GM23338 (cell line): Measurements from ENCODE around the gene PIAS1. TPM values are rescaled to one million over a fixed set of nuclear protein-coding genes. Genes with fewer than 3 reads are reported as not detected.

Experiments used
- ATAC-seq: fragments of 200-7000 bp; cut with Tn5 transposase; 3 replicates; pipeline ENCODE4 v1.9.1; 2020
- DNase-seq: peaks from one replicate; pipeline ENCODE4 v3.0.0-alpha.2; 2015; ENCODE audit warnings: low spot score
- H2AFZ ChIP-seq: fragments of 200-600 bp; sonication (generic); 2 replicates; pipeline ENCODE4 v1.8.0; 2016; ENCODE audit warnings: antibody characterized with exemption, mild to moderate bottlenecking, moderate library complexity
- H3F3A ChIP-seq: fragments of 200-600 bp; sonication (generic); replicated peaks from 2 replicates; pipeline ENCODE4 v1.8.0; 2017; ENCODE audit warnings: antibody characterized with exemption, mixed run types, low read depth
- H3K27ac ChIP-seq: fragments of 200-600 bp; sonication (generic); 2 replicates; pipeline ENCODE4 v1.6.1; 2016; ENCODE audit warnings: low read depth
- H3K27me3 ChIP-seq: fragments of 200-600 bp; sonication (generic); 2 replicates; pipeline ENCODE4 v1.8.0; 2016; ENCODE audit warnings: mild to moderate bottlenecking, mixed run types, moderate library complexity; ENCODE audit not compliant: insufficient read depth
- H3K36me3 ChIP-seq: fragments of 200-600 bp; sonication (generic); 2 replicates; pipeline ENCODE4 v1.8.0; 2016; ENCODE audit warnings: mild to moderate bottlenecking; ENCODE audit not compliant: insufficient read depth
- H3K4me1 ChIP-seq: fragments of 200-600 bp; sonication (generic); 2 replicates; pipeline ENCODE4 v1.8.0; 2016; ENCODE audit warnings: mild to moderate bottlenecking, moderate library complexity; ENCODE audit not compliant: insufficient read depth
- H3K4me2 ChIP-seq: fragments of 200-600 bp; sonication (generic); 2 replicates; pipeline ENCODE4 v1.7.1; 2017; ENCODE audit warnings: mixed run types
- H3K4me3 ChIP-seq: fragments of 200-600 bp; sonication (generic); 2 replicates; pipeline ENCODE4 v1.6.1; 2016; ENCODE audit warnings: mixed run types
- H3K79me2 ChIP-seq: fragments of 200-600 bp; sonication (generic); replicated peaks from 2 replicates; pipeline ENCODE4 v1.8.0; 2017; ENCODE audit warnings: mild to moderate bottlenecking; ENCODE audit not compliant: insufficient read depth
- H3K9me2 ChIP-seq: fragments of 200-600 bp; sonication (generic); 2 replicates; pipeline ENCODE4 v1.8.0; 2017; ENCODE audit not compliant: insufficient read depth
- H4K20me1 ChIP-seq: fragments of 200-600 bp; sonication (generic); replicated peaks from 2 replicates; pipeline ENCODE4 v1.8.0; 2017; ENCODE audit warnings: mild to moderate bottlenecking; ENCODE audit not compliant: insufficient read depth
- H3K27ac Mint-ChIP-seq: 2 replicates; pipeline ENCODE4 v1.8.0; 2020; ENCODE audit warnings: inconsistent platforms, mild to moderate bottlenecking, moderate library complexity, mixed read lengths
- H3K27me3 Mint-ChIP-seq: 3 replicates; pipeline ENCODE4 v1.8.0; 2022; ENCODE audit warnings: low read depth, mild to moderate bottlenecking, moderate library complexity, mixed read lengths, inconsistent platforms; ENCODE audit not compliant: insufficient read depth, poor library complexity
- H3K36me3 Mint-ChIP-seq: 3 replicates; pipeline ENCODE4 v1.8.0; 2021; ENCODE audit warnings: low read depth, mild to moderate bottlenecking, inconsistent platforms, moderate library complexity, mixed read lengths
- H3K4me1 Mint-ChIP-seq: 3 replicates; pipeline ENCODE4 v1.8.0; 2020; ENCODE audit warnings: mild to moderate bottlenecking, inconsistent platforms, mixed read lengths
- H3K4me3 Mint-ChIP-seq: 3 replicates; pipeline ENCODE4 v1.8.0; 2021; ENCODE audit warnings: moderate library complexity, mild to moderate bottlenecking, inconsistent platforms, mixed read lengths
- H3K9me3 Mint-ChIP-seq: 3 replicates; pipeline ENCODE4 v1.8.0; 2020; ENCODE audit warnings: moderate library complexity, mild to moderate bottlenecking, inconsistent platforms, mixed read lengths
- CREB1 ChIP-seq: fragments of 250-450 bp; sonication (Bioruptor Pico); IDR thresholded peaks from 2 replicates; pipeline ENCODE4 v1.5.0; 2020; ENCODE audit warnings: low read depth, mild to moderate bottlenecking, moderate library complexity
- EZH2phosphoT487 ChIP-seq: fragments of 200-600 bp; sonication (generic); IDR thresholded peaks from one replicate; pipeline ENCODE4 v1.8.1; 2018; ENCODE audit warnings: antibody characterized with exemption; ENCODE audit not compliant: unreplicated experiment
- JUNB ChIP-seq: IDR thresholded peaks from one replicate; pipeline ENCODE4 v1.6.1; 2016; ENCODE audit warnings: antibody characterized with exemption; ENCODE audit not compliant: unreplicated experiment
- NANOG ChIP-seq: IDR thresholded peaks from 2 replicates; pipeline ENCODE4 v1.6.1; 2016; ENCODE audit warnings: antibody characterized with exemption, borderline replicate concordance
- ZNF114 ChIP-seq: fragments of 250-450 bp; sonication (Bioruptor Pico); IDR thresholded peaks from 2 replicates; pipeline ENCODE4 v1.5.0; 2020; ENCODE audit warnings: mild to moderate bottlenecking, moderate library complexity
- ZNF331 ChIP-seq: fragments of 250-450 bp; sonication (Bioruptor Pico); IDR thresholded peaks from 2 replicates; pipeline ENCODE4 v1.5.0; 2020; ENCODE audit warnings: low read depth, mild to moderate bottlenecking, moderate library complexity
- polyA plus RNA-seq: library from polyadenylated mRNA; unstranded; fragments of >200 nt; fragmentation: Nextera tagmentation; extraction: Ambion mirVana; gene quantifications from 2 replicates; pipeline ENCODE4 v1.2.1, GENCODE V29; 2016
- total RNA-seq: library from RNA; depleted of rRNA; stranded (reverse); fragments of >200 nt; shearing (Covaris generic); gene quantifications from 2 replicates; pipeline ENCODE4 v1.2.3, GENCODE V29; 2014
- TF ChIP-seq, protein P1 (sequence below): fragments of 250-450 bp; sonication (Bioruptor Pico); IDR thresholded peaks from 2 replicates; pipeline ENCODE4 v1.5.0; 2020; ENCODE audit warnings: mild to moderate bottlenecking, moderate library complexity
- TF ChIP-seq, protein P2 (sequence below): IDR thresholded peaks from one replicate; pipeline ENCODE4 v1.6.1; 2018; ENCODE audit warnings: antibody characterized with exemption; ENCODE audit not compliant: unreplicated experiment
- TF ChIP-seq, protein P3 (sequence below): IDR thresholded peaks from 2 replicates; pipeline ENCODE4 v1.6.1; 2016; ENCODE audit warnings: antibody characterized with exemption

PIAS1 gene
- total and polyA plus RNA-seq, 2 experiments from 2014 or later: 30.7 to 32.1 TPM

DNA sequence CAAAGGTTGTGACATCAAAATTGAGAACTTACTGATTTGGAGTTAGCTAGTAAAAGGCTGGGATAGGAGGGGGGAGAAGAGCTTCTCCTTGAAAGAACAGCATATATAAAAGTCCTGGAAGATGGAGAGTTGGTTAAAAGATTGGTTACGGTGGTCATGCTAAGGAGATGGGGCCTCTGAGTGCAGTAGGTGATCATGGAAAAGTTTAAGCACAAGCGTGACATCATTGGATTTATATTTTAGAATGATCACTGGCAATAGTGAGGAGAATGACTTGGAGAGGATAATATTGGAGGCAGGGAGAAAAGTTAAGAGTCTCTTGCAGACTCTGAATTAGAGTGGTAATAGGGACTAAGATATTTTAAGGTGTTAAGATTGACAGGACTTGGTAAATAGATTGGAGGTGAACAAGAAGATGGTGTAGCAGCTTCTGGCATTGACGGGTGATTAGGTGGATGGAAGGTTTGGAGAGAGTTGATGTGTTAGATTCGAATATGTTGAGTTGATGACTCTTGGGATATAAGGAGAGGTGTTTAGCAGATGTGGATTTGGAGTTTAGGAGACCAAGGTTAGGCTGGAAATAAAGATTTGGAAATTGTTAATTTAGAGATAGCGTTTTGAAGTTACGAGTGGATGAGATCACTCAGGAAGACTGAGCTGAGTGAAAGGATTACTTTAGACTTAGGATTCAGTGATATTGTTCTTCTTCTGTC lies 19.6 kb downstream of the PIAS1 start:
- Histone ChIP-seq H3K27ac (no peak overlapping the region), H3K36me3 (no peaks in the 10 kb centered on the region), H3K79me2 (peaks cover 99% of the 10 kb centered on the region), H3K9me2 (no peaks in the 10 kb centered on the region), H4K20me1 (peaks cover 45% of the 10 kb centered on the region), H3F3A (no peaks in the 10 kb centered on the region), H3K4me1 (peaks cover 19% of the 10 kb centered on the region), H3K4me3 (no peak overlapping the region), H2AFZ (no peak overlapping the region), H3K27me3 (no peaks in the 10 kb centered on the region), H3K4me2 (no peak overlapping the region)
- no peak for TF ChIP-seq ZNF331 (CRISPR knock-in tag)
- TF ChIP-seq NANOG: no peak
- no peak for TF ChIP-seq CREB1
- TF ChIP-seq, protein P1, sequence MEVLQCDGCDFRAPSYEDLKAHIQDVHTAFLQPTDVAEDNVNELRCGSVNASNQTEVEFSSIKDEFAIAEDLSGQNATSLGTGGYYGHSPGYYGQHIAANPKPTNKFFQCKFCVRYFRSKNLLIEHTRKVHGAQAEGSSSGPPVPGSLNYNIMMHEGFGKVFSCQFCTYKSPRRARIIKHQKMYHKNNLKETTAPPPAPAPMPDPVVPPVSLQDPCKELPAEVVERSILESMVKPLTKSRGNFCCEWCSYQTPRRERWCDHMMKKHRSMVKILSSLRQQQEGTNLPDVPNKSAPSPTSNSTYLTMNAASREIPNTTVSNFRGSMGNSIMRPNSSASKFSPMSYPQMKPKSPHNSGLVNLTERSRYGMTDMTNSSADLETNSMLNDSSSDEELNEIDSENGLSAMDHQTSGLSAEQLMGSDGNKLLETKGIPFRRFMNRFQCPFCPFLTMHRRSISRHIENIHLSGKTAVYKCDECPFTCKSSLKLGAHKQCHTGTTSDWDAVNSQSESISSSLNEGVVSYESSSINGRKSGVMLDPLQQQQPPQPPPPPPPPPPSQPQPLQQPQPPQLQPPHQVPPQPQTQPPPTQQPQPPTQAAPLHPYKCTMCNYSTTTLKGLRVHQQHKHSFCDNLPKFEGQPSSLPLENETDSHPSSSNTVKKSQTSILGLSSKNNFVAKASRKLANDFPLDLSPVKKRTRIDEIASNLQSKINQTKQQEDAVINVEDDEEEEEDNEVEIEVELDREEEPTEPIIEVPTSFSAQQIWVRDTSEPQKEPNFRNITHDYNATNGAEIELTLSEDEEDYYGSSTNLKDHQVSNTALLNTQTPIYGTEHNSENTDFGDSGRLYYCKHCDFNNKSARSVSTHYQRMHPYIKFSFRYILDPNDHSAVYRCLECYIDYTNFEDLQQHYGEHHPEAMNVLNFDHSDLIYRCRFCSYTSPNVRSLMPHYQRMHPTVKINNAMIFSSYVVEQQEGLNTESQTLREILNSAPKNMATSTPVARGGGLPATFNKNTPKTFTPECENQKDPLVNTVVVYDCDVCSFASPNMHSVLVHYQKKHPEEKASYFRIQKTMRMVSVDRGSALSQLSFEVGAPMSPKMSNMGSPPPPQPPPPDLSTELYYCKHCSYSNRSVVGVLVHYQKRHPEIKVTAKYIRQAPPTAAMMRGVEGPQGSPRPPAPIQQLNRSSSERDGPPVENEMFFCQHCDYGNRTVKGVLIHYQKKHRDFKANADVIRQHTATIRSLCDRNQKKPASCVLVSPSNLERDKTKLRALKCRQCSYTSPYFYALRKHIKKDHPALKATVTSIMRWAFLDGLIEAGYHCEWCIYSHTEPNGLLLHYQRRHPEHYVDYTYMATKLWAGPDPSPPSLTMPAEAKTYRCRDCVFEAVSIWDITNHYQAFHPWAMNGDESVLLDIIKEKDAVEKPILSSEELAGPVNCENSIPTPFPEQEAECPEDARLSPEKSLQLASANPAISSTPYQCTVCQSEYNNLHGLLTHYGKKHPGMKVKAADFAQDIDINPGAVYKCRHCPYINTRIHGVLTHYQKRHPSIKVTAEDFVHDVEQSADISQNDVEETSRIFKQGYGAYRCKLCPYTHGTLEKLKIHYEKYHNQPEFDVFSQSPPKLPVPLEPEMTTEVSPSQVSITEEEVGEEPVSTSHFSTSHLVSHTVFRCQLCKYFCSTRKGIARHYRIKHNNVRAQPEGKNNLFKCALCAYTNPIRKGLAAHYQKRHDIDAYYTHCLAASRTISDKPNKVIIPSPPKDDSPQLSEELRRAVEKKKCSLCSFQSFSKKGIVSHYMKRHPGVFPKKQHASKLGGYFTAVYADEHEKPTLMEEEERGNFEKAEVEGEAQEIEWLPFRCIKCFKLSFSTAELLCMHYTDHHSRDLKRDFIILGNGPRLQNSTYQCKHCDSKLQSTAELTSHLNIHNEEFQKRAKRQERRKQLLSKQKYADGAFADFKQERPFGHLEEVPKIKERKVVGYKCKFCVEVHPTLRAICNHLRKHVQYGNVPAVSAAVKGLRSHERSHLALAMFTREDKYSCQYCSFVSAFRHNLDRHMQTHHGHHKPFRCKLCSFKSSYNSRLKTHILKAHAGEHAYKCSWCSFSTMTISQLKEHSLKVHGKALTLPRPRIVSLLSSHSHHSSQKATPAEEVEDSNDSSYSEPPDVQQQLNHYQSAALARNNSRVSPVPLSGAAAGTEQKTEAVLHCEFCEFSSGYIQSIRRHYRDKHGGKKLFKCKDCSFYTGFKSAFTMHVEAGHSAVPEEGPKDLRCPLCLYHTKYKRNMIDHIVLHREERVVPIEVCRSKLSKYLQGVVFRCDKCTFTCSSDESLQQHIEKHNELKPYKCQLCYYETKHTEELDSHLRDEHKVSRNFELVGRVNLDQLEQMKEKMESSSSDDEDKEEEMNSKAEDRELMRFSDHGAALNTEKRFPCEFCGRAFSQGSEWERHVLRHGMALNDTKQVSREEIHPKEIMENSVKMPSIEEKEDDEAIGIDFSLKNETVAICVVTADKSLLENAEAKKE: no peak
- no peak for TF ChIP-seq EZH2phosphoT487
- TF ChIP-seq JUNB: no peak
- TF ChIP-seq ZNF114 (CRISPR knock-in tag): no peak
- TF ChIP-seq, protein P2, sequence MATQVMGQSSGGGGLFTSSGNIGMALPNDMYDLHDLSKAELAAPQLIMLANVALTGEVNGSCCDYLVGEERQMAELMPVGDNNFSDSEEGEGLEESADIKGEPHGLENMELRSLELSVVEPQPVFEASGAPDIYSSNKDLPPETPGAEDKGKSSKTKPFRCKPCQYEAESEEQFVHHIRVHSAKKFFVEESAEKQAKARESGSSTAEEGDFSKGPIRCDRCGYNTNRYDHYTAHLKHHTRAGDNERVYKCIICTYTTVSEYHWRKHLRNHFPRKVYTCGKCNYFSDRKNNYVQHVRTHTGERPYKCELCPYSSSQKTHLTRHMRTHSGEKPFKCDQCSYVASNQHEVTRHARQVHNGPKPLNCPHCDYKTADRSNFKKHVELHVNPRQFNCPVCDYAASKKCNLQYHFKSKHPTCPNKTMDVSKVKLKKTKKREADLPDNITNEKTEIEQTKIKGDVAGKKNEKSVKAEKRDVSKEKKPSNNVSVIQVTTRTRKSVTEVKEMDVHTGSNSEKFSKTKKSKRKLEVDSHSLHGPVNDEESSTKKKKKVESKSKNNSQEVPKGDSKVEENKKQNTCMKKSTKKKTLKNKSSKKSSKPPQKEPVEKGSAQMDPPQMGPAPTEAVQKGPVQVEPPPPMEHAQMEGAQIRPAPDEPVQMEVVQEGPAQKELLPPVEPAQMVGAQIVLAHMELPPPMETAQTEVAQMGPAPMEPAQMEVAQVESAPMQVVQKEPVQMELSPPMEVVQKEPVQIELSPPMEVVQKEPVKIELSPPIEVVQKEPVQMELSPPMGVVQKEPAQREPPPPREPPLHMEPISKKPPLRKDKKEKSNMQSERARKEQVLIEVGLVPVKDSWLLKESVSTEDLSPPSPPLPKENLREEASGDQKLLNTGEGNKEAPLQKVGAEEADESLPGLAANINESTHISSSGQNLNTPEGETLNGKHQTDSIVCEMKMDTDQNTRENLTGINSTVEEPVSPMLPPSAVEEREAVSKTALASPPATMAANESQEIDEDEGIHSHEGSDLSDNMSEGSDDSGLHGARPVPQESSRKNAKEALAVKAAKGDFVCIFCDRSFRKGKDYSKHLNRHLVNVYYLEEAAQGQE: no peak
- TF ChIP-seq, protein P3, sequence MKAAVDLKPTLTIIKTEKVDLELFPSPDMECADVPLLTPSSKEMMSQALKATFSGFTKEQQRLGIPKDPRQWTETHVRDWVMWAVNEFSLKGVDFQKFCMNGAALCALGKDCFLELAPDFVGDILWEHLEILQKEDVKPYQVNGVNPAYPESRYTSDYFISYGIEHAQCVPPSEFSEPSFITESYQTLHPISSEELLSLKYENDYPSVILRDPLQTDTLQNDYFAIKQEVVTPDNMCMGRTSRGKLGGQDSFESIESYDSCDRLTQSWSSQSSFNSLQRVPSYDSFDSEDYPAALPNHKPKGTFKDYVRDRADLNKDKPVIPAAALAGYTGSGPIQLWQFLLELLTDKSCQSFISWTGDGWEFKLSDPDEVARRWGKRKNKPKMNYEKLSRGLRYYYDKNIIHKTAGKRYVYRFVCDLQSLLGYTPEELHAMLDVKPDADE: no peak
- no peak overlapping the region for H3K4me3 Mint-ChIP-seq
- no peak overlapping the region for H3K27ac Mint-ChIP-seq
- peaks cover 3% of the 10 kb centered on the region for H3K27me3 Mint-ChIP-seq
- peaks cover 27% of the 10 kb centered on the region for H3K4me1 Mint-ChIP-seq
- H3K36me3 Mint-ChIP-seq: no peaks in the 10 kb centered on the region
- no peaks in the 10 kb centered on the region for H3K9me3 Mint-ChIP-seq
- ATAC-seq (no peak), DNase-seq (no peak)
